Osteocyte (in vitro differentiated cells): ENCODE data around the gene CRABP1. TPM values are rescaled to one million over a fixed set of nuclear protein-coding genes. Genes with fewer than 3 reads are reported as not detected.
A peak's percentile ranks its signal among the peaks of the same experiment; 100 is the strongest.

Source experiments
- DNase-seq: peaks from one replicate; pipeline ENCODE4 v3.0.0; 2021; ENCODE audit warnings: mixed read lengths; ENCODE audit not compliant: unreplicated experiment; ENCODE audit errors: extremely low spot score
- H3K27ac Mint-ChIP-seq: one replicate; pipeline ENCODE4 v1.8.0; 2021; ENCODE audit warnings: mild to moderate bottlenecking, mixed read lengths; ENCODE audit not compliant: unreplicated experiment
- H3K27me3 Mint-ChIP-seq: one replicate; pipeline ENCODE4 v1.8.0; 2021; ENCODE audit warnings: mixed read lengths; ENCODE audit not compliant: unreplicated experiment
- H3K36me3 Mint-ChIP-seq: one replicate; pipeline ENCODE4 v1.8.0; 2021; ENCODE audit warnings: mixed read lengths; ENCODE audit not compliant: unreplicated experiment
- H3K4me1 Mint-ChIP-seq: one replicate; pipeline ENCODE4 v1.8.0; 2021; ENCODE audit warnings: mixed read lengths; ENCODE audit not compliant: unreplicated experiment
- H3K4me3 Mint-ChIP-seq: one replicate; pipeline ENCODE4 v1.8.0; 2021; ENCODE audit warnings: mild to moderate bottlenecking, moderate library complexity, mixed read lengths; ENCODE audit not compliant: unreplicated experiment
- H3K9me3 Mint-ChIP-seq: one replicate; pipeline ENCODE4 v1.8.0; 2021; ENCODE audit warnings: mixed read lengths; ENCODE audit not compliant: unreplicated experiment
- total RNA-seq: library from RNA; stranded (reverse); gene quantifications from 2 replicates; pipeline ENCODE4 v1.2.1, GENCODE V29; 2021
- TF ChIP-seq, protein P1 (sequence below): fragments of 200-600 bp; sonication (generic); IDR thresholded peaks from 2 replicates; pipeline ENCODE4 v1.5.0; 2021; ENCODE audit warnings: antibody characterized with exemption, mild to moderate bottlenecking, moderate library complexity

CRABP1 gene
- total RNA-seq, 1 donor from 2014 or later = 5.2 TPM

DNA sequence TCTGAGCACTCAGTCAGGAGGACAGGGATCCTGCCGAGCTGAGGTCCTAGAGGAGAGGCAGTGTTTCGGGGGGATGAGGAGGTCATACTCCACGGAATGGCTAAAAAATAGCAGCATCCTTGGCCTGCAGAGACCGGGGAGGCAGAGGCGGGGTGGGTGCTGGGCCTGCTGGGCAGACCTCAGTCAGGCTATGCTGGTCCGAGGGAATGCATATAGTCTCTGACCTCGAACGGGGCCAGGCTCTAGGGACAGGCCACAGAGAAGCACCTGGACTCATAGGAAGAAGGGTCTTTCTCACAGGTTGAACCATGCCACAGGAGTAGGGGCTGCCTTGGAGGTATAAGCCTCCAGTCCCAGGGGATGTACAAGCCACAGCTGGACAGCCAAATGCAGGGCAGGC, 26.8 kb upstream of the CRABP1 start:
- no peaks in the 10 kb centered on the region for H3K9me3 Mint-ChIP-seq
- no peaks in the 10 kb centered on the region for H3K4me1 Mint-ChIP-seq
- TF ChIP-seq, protein P1, sequence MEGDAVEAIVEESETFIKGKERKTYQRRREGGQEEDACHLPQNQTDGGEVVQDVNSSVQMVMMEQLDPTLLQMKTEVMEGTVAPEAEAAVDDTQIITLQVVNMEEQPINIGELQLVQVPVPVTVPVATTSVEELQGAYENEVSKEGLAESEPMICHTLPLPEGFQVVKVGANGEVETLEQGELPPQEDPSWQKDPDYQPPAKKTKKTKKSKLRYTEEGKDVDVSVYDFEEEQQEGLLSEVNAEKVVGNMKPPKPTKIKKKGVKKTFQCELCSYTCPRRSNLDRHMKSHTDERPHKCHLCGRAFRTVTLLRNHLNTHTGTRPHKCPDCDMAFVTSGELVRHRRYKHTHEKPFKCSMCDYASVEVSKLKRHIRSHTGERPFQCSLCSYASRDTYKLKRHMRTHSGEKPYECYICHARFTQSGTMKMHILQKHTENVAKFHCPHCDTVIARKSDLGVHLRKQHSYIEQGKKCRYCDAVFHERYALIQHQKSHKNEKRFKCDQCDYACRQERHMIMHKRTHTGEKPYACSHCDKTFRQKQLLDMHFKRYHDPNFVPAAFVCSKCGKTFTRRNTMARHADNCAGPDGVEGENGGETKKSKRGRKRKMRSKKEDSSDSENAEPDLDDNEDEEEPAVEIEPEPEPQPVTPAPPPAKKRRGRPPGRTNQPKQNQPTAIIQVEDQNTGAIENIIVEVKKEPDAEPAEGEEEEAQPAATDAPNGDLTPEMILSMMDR = no peak
- H3K36me3 Mint-ChIP-seq = no peaks in the 10 kb centered on the region
- no peak for DNase-seq
- no peak overlapping the region for H3K4me3 Mint-ChIP-seq
- H3K27me3 Mint-ChIP-seq = no peaks in the 10 kb centered on the region
- no peak overlapping the region for H3K27ac Mint-ChIP-seq

DNA sequence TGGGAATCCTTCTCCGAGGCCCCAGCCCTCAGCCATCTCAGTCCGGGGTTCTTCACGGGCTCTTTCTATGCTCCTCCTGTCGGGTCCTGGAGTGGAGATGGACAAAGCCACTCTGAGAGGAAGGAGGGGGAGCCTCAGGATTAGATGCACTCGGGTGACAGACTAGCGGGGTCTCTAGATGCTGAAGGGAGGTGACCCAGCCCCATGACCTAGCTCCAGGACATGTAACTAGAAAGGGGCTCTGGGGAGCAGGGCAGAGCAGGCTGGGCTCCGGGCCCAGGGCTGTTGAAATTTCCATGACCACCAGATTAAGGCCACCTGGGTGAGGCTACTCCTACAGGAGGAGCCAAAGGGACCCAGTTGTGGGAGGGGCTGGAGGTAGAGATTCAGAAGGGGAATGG, 26.0 kb upstream of the CRABP1 start:
- no peaks in the 10 kb centered on the region for H3K27me3 Mint-ChIP-seq

DNA sequence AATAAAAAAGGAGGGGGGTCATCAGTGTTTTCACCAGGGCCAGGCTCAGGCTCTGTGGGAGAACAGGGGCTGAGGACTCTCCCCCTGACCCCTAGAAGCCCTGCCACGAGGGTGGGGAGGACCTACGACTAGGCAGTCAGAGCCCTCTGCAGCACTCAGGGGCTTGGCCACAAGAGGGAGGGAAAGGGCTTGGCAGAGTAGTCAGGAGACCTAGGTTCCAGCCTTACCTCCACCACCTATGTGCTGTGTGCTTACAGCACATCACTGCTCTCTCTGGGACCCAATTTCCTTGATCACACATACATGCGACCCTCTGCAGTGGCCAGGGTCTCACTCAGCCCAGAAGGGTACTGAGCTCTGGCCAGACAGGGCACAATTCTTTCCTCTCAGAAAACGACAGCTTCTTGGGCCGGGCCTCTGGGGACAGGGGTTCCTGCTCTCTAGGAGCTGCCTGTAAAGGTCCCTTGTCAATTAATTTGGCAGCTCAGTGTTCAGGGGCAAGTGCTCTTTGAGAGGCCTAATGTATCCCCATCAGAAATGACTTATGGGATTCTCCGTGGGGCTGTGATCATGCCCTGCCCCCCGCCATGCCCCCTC, 24.4 kb upstream of the CRABP1 start:
- H3K4me3 Mint-ChIP-seq = no peak overlapping the region
- no peaks in the 10 kb centered on the region for H3K27me3 Mint-ChIP-seq
- no peaks in the 10 kb centered on the region for H3K9me3 Mint-ChIP-seq
- no peaks in the 10 kb centered on the region for H3K4me1 Mint-ChIP-seq
- H3K27ac Mint-ChIP-seq = no peak overlapping the region
- TF ChIP-seq, protein P1 = peak; percentile 36
- DNase-seq = no peak
- no peaks in the 10 kb centered on the region for H3K36me3 Mint-ChIP-seq

More for the DNA sequence above, 26.0 kb upstream of the CRABP1 start:
- TF ChIP-seq, protein P1 = no peak
- H3K36me3 Mint-ChIP-seq = no peaks in the 10 kb centered on the region
- no peaks in the 10 kb centered on the region for H3K4me1 Mint-ChIP-seq
- no peak overlapping the region for H3K4me3 Mint-ChIP-seq
- H3K27ac Mint-ChIP-seq = no peak overlapping the region
- no peaks in the 10 kb centered on the region for H3K9me3 Mint-ChIP-seq
- no peak for DNase-seq

DNA sequence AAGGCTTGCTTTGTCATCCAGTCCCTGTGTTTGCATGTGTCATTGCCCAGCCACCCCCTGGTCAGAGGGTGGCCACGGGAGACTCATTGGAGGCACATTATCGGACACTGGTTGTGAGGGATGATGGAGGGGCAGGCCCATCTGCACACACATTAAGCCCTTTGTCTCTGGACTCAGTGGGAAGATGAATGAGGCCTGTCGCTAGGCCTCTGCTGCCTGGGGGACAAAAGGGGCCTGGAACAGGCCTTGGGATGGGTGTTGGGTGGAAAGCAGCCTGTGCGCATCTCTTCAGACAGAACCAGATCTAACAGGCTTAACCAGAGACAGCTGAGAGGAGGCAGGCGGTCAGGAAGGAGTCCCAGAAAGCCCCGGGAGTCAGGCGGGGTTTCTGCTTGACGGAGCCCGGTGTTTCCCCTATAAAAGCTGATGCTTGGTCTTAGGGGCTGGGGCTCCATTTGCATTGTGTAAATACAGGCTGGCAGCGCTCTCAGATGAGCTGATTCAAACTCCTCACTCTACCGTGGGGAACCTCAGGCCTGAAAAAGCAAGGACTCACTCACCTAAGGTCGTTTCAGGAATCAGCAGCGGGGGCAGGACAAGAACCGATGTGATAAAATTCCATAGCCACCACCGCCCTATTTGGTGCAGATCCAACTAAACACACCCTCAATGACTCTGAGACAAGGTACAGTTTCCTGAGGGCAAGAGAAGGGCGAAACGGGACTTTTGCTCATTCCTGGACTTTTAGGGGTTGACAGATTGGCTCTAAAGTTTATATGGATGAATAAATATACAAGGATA, 23.7 kb upstream of the CRABP1 start:
- H3K4me1 Mint-ChIP-seq = peaks cover under 1% of the 10 kb centered on the region
- H3K4me3 Mint-ChIP-seq = no peak overlapping the region
- no peaks in the 10 kb centered on the region for H3K36me3 Mint-ChIP-seq
- DNase-seq = no peak
- H3K27me3 Mint-ChIP-seq = no peaks in the 10 kb centered on the region
- H3K27ac Mint-ChIP-seq = no peak overlapping the region
- TF ChIP-seq, protein P1 = no peak
- no peaks in the 10 kb centered on the region for H3K9me3 Mint-ChIP-seq

DNA sequence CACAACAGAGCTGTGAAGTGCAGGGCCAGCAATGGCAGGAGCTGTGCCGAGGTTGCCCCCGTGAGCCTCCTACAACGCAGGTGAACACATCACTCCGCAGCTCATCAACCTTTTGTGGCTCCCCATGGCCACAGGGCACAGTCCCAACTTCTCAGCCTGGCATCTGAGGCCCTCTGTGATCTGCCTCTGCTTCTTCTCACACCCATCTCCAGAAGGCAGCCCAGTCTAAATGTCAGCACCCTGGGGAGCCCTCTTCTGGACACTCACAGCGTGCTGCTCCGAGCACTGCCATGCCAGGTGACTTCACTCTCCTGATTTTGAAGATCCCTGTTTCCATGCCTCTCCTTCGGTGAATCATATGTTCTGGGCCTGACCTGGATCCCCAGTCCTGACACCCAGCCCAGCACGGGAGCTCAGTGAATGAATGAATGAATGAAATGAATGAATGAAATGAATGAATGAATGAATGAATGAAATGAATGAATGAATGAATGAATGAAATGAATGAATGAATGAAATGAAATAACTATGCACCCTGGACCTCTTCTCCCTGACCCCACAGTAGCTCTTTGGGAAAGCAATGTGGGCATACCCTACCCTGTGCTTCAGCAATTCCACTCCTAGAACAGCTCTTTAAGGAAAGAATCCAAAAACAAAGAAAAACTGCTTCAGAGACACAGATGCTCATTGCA, 22.9 kb upstream of the CRABP1 start:
- H3K4me3 Mint-ChIP-seq = no peak overlapping the region
- DNase-seq = no peak
- H3K36me3 Mint-ChIP-seq = no peaks in the 10 kb centered on the region
- peak overlapping the region; percentile 32 for H3K27ac Mint-ChIP-seq
- H3K27me3 Mint-ChIP-seq = no peaks in the 10 kb centered on the region
- TF ChIP-seq, protein P1 = no peak
- no peaks in the 10 kb centered on the region for H3K9me3 Mint-ChIP-seq
- H3K4me1 Mint-ChIP-seq = peaks cover 9% of the 10 kb centered on the region
